OCI-LY7 (cell line): ENCODE data around the gene CDH23. TPM values are rescaled to one million over a fixed set of nuclear protein-coding genes. Genes with fewer than 3 reads are reported as not detected.
A peak's percentile ranks its signal among the peaks of the same experiment; 100 is the strongest.

Experiments used
- BruUV-seq: library from RNA; stranded (reverse); fragments of 400-500 nt; replicated peaks from 2 replicates; lab custom pipeline; 2021; lab: Mats Ljungman, UMichigan
- CTCF ChIA-PET: fragments of 300-600 bp; sonication (Branson Sonifier 250); formaldehyde crosslinking; loops from one replicate; lab custom pipeline; 2022; ENCODE audit warnings: antibody characterized with exemption; ENCODE audit not compliant: unreplicated experiment; lab: Charles Lee
- POLR2A ChIA-PET: fragments of 300-600 bp; sonication (Branson Sonifier 250); formaldehyde crosslinking; loops from one replicate; lab custom pipeline; 2022; ENCODE audit warnings: antibody characterized with exemption; lab: Charles Lee
- DNase-seq: peaks from one replicate; pipeline ENCODE4 v3.0.0-alpha.2; 2015; ENCODE audit warnings: low spot score
- H2AFZ ChIP-seq: fragments of 200-600 bp; sonication (generic), shearing (Covaris generic); 2 replicates; pipeline ENCODE4 v1.6.1; 2014; ENCODE audit warnings: mild to moderate bottlenecking, antibody characterized with exemption, low read length, moderate library complexity
- H3K27ac ChIP-seq: fragments of 200-600 bp; sonication (generic); 2 replicates; pipeline ENCODE4 v1.5.1; 2014; ENCODE audit warnings: mixed run types, low read depth, mild to moderate bottlenecking, moderate library complexity, low read length, inconsistent platforms; ENCODE audit not compliant: poor library complexity, severe bottlenecking
- H3K36me3 ChIP-seq: fragments of 200-600 bp; sonication (generic); 2 replicates; pipeline ENCODE4 v1.6.1; 2014; ENCODE audit warnings: mild to moderate bottlenecking, antibody characterized with exemption, low read length, moderate library complexity, mixed read lengths; ENCODE audit not compliant: insufficient read depth
- H3K4me1 ChIP-seq: fragments of 200-600 bp; sonication (generic); 2 replicates; pipeline ENCODE4 v1.5.1; 2014; ENCODE audit warnings: mild to moderate bottlenecking, low read length; ENCODE audit not compliant: insufficient read depth, poor library complexity, severe bottlenecking
- H3K4me2 ChIP-seq: fragments of 200-600 bp; sonication (generic); 2 replicates; pipeline ENCODE4 v1.6.1; 2014; ENCODE audit warnings: mild to moderate bottlenecking, low read length
- H3K4me3 ChIP-seq: fragments of 200-600 bp; sonication (generic); 2 replicates; pipeline ENCODE4 v1.5.1; 2014; ENCODE audit warnings: mild to moderate bottlenecking, low read depth, low read length; ENCODE audit not compliant: poor library complexity, severe bottlenecking
- H3K79me2 ChIP-seq: fragments of 200-600 bp; sonication (generic); 2 replicates; pipeline ENCODE4 v1.6.1; 2016; ENCODE audit warnings: low read depth, mild to moderate bottlenecking, low read length, moderate library complexity, mixed read lengths; ENCODE audit not compliant: insufficient read depth
- H3K9me2 ChIP-seq: fragments of 200-600 bp; sonication (generic); 2 replicates; pipeline ENCODE4 v1.6.1; 2016; ENCODE audit warnings: mild to moderate bottlenecking, low read length, mixed read lengths; ENCODE audit not compliant: insufficient read depth
- H3K9me3 ChIP-seq: fragments of 200-600 bp; sonication (generic); 2 replicates; pipeline ENCODE4 v1.6.1; 2014; ENCODE audit warnings: mild to moderate bottlenecking, mixed run types, low read length, mixed read lengths
- H4K20me1 ChIP-seq: fragments of 200-600 bp; sonication (generic); 2 replicates; pipeline ENCODE4 v1.6.1; 2014; ENCODE audit warnings: mild to moderate bottlenecking, antibody characterized with exemption, low read length, moderate library complexity, mixed read lengths; ENCODE audit not compliant: insufficient read depth
- CTCF ChIP-seq: fragments of 200-600 bp; sonication (generic); conservative IDR thresholded peaks from 2 replicates; pipeline ENCODE4 v1.5.1; 2014; ENCODE audit warnings: mild to moderate bottlenecking, antibody characterized with exemption, low read length, moderate library complexity, mixed read lengths
- EZH2phosphoT487 ChIP-seq: fragments of 200-600 bp; sonication (generic); IDR thresholded peaks from 2 replicates; pipeline ENCODE4 v1.6.1; 2018; ENCODE audit warnings: low read depth, borderline replicate concordance, mild to moderate bottlenecking, mixed run types, antibody characterized with exemption, low read length, moderate library complexity, mixed read lengths
- intact Hi-C: fragments of 100-400 bp; cut with micrococcal nuclease; formaldehyde crosslinking; loops from one replicate; pipeline ENCODE4 v1.10.0; 2022; ENCODE audit not compliant: unreplicated experiment
- total RNA-seq, 2 experiments: library from RNA; depleted of rRNA in 1 of 2; stranded (reverse); fragments of >200 nt in 1 of 2; shearing (Covaris generic) in 1 of 2; gene quantifications; 2 replicates each; pipeline ENCODE4 v1.2.3, GENCODE V29; 2014 to 2022

The CDH23 gene
- total RNA-seq, 2 experiments from 2014 or later: 0.92 to 9.9 TPM

- no peak overlapping the region for H3K4me3 ChIP-seq
- DNase-seq: no peak
- no peaks in the 10 kb centered on the region for H4K20me1 ChIP-seq
- H3K4me1 ChIP-seq: peaks cover 78% of the 10 kb centered on the region
- intact Hi-C loops: no loop called here
- ChIA-PET CTCF (no interaction called here), POLR2A (interaction anchor here (1.2 to 1.7 kb wide), 2 partner anchors 16 to 25 kb away, joined by 3 read pairs; no protein-coding TSS in a partner anchor)
- no peaks in the 10 kb centered on the region for H3K9me2 ChIP-seq
- peak overlapping the region; percentile 64 for H3K27ac ChIP-seq
- H2AFZ ChIP-seq: peak overlapping the region; percentile 37; the same call in 1 of the 2 replicates
- H3K36me3 ChIP-seq: no peaks in the 10 kb centered on the region
- no peaks in the 10 kb centered on the region for H3K79me2 ChIP-seq
- no peaks in the 10 kb centered on the region for H3K9me3 ChIP-seq
- H3K4me2 ChIP-seq: peak overlapping the region; percentile 50
- TF ChIP-seq EZH2phosphoT487: no peak
- no peak for TF ChIP-seq CTCF
- BruUV-seq: no TSS peak
Observed at GRCh38 chr10:71753091-71753959, 356.6 kb downstream of the CDH23 start.

GRCh38 chr10:71753960-71754505 is 357.3 kb downstream of the CDH23 start:
- Histone ChIP-seq H3K79me2 (no peaks in the 10 kb centered on the region), H3K36me3 (no peaks in the 10 kb centered on the region), H3K4me1 (peaks cover 71% of the 10 kb centered on the region), H3K4me2 (peak overlapping the region; percentile 50), H3K27ac (no peak overlapping the region), H2AFZ (no peak overlapping the region), H3K9me2 (no peaks in the 10 kb centered on the region), H3K9me3 (no peaks in the 10 kb centered on the region), H4K20me1 (no peaks in the 10 kb centered on the region), H3K4me3 (no peak overlapping the region)
- intact Hi-C loops: no loop called here
- POLR2A ChIA-PET: no interaction called here
- no peak for TF ChIP-seq EZH2phosphoT487
- TF ChIP-seq CTCF: no peak
- CTCF ChIA-PET: no interaction called here
- no TSS peak for BruUV-seq
- DNase-seq: no peak
